Ovary (tissue), 9 donors: ENCODE measurements around the gene EIF5AL1. TPM values are rescaled to one million over a fixed set of nuclear protein-coding genes. Genes with fewer than 3 reads are reported as not detected.
"Not testable (repeated sequence)": the region's sequence is repeated elsewhere in the genome, so short reads cannot be mapped to it uniquely, and the experiment has no call there.

ENCODE experiments used
- DNase-seq, 5 donors: peaks; one replicate each; pipeline ENCODE4 v3.0.0-alpha.2; 2019 to 2020
- H3K27ac ChIP-seq, 2 donors: fragments of 200-600 bp; one replicate each; pipeline versions ENCODE4 v1.5.1 to v1.8.0; 2019 to 2022
- H3K27me3 ChIP-seq: fragments of 200-600 bp; one replicate; pipeline ENCODE4 v1.8.0; 2022
- H3K36me3 ChIP-seq: fragments of 200-600 bp; sonication (generic); one replicate; pipeline ENCODE4 v1.5.1; 2019
- H3K4me1 ChIP-seq: one replicate; pipeline ENCODE4 v1.8.1; 2013; ENCODE audit warnings: mild to moderate bottlenecking, moderate library complexity; ENCODE audit not compliant: insufficient read depth
- H3K4me3 ChIP-seq: fragments of 200-600 bp; sonication (generic); one replicate; pipeline ENCODE4 v1.5.1; 2017
- H3K9me3 ChIP-seq, 2 donors: fragments of 200-600 bp in 1 of 2; sonication (generic) in 1 of 2; one replicate each; pipeline versions ENCODE4 v1.5.1 to v1.8.1; 2013 to 2019; ENCODE audit warnings: mild to moderate bottlenecking in 1 of 2, moderate library complexity in 1 of 2
- EP300 ChIP-seq: sonication (generic); formaldehyde crosslinking; IDR thresholded peaks from one replicate; pipeline ENCODE4 v1.6.1; 2017; ENCODE audit warnings: antibody characterized with exemption
- POLR2A ChIP-seq: fragments of 450-650 bp; IDR thresholded peaks from one replicate; pipeline ENCODE4 v1.6.1; 2017; ENCODE audit warnings: antibody characterized with exemption, mild to moderate bottlenecking, moderate library complexity
- WGBS, 3 donors: extraction: QIAGEN DNeasy Blood & Tissue Kit in 1 of 3; methylation state at CpG; one replicate each; pipeline versions ENCODE4 v1.1.5 to v1.1.7; 2013 to 2017; 5-methylcytosine and 5-hydroxymethylcytosine counted together
- intact Hi-C, 4 donors: fragments of 100-400 bp; cut with DNase I; formaldehyde crosslinking; loops; one replicate each; pipeline versions ENCODE4 v1.11.0 to v1.15.1; 2022 to 2023
- polyA plus RNA-seq, 2 donors: library from polyadenylated mRNA; stranded (reverse); fragments of 200-250 nt in 1 of 2; fragments of 350-450 nt in 1 of 2; fragmentation: Illumina TruSeq in 1 of 2; extraction: RNeasy Lipid Tissue Mini Kit (QIAGEN cat#74804) in 1 of 2; gene quantifications; one replicate each; pipeline ENCODE4 v1.2.3, GENCODE V29; 2013 to 2014
- total RNA-seq, 7 donors: library from RNA; depleted of rRNA in 2 of 7; stranded (reverse); fragments of >200 nt in 2 of 7; fragmentation: NEBNext Ultra II Directional in 3 of 7; extraction: Animal tissue kit (Norgen Biotek cat#: 25700) in 3 of 7; gene quantifications; one replicate each; pipeline versions ENCODE4 v1.1.0 to v1.2.4, GENCODE V29; 2016 to 2023
- TF ChIP-seq, protein P1 (sequence below), 3 donors: fragments of 450-650 bp in 2 of 3; fragments of 200-600 bp in 1 of 3; IDR thresholded peaks; one replicate each; pipeline versions ENCODE4 v1.5.1 to v1.8.0; 2016 to 2022; ENCODE audit warnings: antibody characterized with exemption in 3 of 3, mild to moderate bottlenecking in 1 of 3
- donor health status: DM: no; HTN: no; CAD: no; lungs with moderate emphysema.
- donor health status: DM: no; HTN: no; CAD: no.
- donor health status: Bipolar disorder and iron deficiency.
- donor health status: DM: yes; HTN: yes; CAD: no.
- donor health status: DM: no; HTN: no; CAD: no.
- donor health status: DM: yes; HTN: yes; CAD: no.

EIF5AL1 gene
- total and polyA plus RNA-seq, 9 donors: 0.10 to 0.72 (median 0.23) TPM; not detected in 1

DNA sequence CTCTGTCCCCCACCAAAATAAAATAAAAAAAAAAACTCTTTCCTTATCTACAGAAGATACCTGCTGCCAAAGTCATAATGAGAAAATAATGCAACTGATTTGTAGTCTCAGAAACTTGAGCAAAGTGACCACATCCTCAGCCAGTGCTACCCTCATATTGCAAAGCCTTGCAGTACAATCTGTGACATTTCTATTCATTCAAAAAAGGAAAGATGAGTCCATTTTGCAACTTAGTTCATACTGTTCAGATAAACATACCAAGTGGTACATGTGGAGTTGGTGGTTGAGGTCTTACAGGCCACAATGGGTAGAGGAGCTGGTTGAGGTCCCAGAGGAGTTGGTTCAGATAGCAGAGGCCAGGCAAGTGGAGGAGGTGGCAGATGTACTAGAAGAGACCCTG is 6.5 kb upstream of the EIF5AL1 start:
- Histone ChIP-seq H3K4me1 (no peaks in the 10 kb centered on the region), H3K9me3 (no peaks in the 10 kb centered on the region), H3K27ac (no peak overlapping the region), H3K36me3 (no peaks in the 10 kb centered on the region), H3K27me3 (no peaks in the 10 kb centered on the region), H3K4me3 (no peak overlapping the region)
- intact Hi-C loops: no loop called here
- TF ChIP-seq, protein P1, sequence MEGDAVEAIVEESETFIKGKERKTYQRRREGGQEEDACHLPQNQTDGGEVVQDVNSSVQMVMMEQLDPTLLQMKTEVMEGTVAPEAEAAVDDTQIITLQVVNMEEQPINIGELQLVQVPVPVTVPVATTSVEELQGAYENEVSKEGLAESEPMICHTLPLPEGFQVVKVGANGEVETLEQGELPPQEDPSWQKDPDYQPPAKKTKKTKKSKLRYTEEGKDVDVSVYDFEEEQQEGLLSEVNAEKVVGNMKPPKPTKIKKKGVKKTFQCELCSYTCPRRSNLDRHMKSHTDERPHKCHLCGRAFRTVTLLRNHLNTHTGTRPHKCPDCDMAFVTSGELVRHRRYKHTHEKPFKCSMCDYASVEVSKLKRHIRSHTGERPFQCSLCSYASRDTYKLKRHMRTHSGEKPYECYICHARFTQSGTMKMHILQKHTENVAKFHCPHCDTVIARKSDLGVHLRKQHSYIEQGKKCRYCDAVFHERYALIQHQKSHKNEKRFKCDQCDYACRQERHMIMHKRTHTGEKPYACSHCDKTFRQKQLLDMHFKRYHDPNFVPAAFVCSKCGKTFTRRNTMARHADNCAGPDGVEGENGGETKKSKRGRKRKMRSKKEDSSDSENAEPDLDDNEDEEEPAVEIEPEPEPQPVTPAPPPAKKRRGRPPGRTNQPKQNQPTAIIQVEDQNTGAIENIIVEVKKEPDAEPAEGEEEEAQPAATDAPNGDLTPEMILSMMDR (IDR thresholded peaks at IDR 0.05): no peak
- no peak for TF ChIP-seq POLR2A
- TF ChIP-seq EP300: no peak
- DNase-seq: no peak

DNA sequence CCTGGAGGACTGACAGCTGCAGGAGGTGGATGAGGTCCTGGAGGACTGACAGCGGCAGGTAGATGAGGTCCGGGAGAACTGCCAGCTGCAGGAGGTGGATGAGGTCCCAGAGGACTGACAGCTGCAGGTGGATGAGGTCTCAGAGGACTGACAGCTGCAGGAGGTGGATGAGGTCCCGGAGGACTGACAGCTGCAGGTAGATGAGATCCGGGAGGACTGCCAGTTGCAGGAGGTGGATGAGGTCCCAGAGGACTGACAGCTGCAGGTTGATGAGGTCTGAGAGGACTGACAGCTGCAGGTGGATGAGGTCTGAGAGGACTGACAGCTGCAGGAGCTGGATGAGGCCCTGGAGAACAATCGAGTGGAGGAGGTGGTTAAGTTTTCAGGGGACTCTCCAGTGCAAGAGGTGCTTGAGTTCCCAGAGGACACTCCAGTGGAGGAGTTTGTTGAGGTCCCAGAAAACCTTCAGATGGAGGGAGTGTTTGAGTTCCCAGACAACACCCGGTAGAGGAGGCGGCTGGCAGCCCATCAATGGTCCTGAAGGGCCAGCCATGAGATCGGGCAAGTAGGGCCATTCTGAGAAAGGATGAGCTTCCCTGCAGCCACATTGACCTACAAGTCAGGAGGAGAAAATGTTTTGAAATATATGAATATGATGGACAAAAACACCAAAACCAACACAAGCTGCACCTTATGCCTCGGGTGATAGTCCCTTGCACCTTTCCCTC is 4.7 kb upstream of the EIF5AL1 start:
- Histone ChIP-seq H3K27me3 (no peaks in the 10 kb centered on the region), H3K36me3 (no peaks in the 10 kb centered on the region), H3K27ac (no peak overlapping the region), H3K4me1 (no peaks in the 10 kb centered on the region), H3K9me3 (no peaks in the 10 kb centered on the region), H3K4me3 (no peak overlapping the region)
- TF ChIP-seq EP300: no peak
- no peak for TF ChIP-seq POLR2A
- TF ChIP-seq, protein P1 (IDR thresholded peaks at IDR 0.05): no peak
- intact Hi-C loops: no loop called here
- 76 to 81% (median 78%) methylated on average over 9 of the region's 9 CpGs for WGBS, 3 donors
- no peak for DNase-seq

DNA sequence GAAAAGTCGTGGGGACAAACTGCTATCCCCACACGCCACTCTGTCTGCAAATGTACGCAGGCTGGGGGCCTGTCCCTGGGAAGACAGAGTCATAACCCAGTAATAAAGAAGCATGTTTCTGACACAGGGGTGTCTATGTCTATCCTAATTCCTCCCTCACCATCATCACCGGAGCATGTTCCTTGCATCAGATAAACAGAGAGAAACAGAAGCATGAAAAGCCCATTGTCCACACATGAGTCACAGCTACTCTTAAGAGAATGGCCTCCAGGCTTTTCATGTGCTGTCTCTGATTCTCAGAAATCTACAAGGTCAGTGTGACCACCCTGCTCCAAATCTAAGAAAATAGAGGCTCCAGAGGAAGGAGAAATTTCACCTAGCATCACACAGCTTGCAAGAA is 4.1 kb upstream of the EIF5AL1 start:
- H3K9me3 ChIP-seq, H3K4me3 ChIP-seq, H3K27me3 ChIP-seq, H3K27ac ChIP-seq, H3K36me3 ChIP-seq, H3K4me1 ChIP-seq, intact Hi-C loops, DNase-seq: not testable (repeated sequence)
- 66 to 94% (median 84%) methylated on average over 3 to 4 of the region's 4 CpGs for WGBS, 3 donors

- WGBS, 3 donors: 98 to 100% (median 98%) methylated on average over 2 of the region's 3 CpGs
- H3K9me3 ChIP-seq, H3K27ac ChIP-seq, intact Hi-C loops, H3K4me1 ChIP-seq, H3K4me3 ChIP-seq, H3K36me3 ChIP-seq, H3K27me3 ChIP-seq, DNase-seq: not testable (repeated sequence)
Measured at GRCh38 chr10:79509306-79509933, 2.9 kb upstream of the EIF5AL1 start.

DNA sequence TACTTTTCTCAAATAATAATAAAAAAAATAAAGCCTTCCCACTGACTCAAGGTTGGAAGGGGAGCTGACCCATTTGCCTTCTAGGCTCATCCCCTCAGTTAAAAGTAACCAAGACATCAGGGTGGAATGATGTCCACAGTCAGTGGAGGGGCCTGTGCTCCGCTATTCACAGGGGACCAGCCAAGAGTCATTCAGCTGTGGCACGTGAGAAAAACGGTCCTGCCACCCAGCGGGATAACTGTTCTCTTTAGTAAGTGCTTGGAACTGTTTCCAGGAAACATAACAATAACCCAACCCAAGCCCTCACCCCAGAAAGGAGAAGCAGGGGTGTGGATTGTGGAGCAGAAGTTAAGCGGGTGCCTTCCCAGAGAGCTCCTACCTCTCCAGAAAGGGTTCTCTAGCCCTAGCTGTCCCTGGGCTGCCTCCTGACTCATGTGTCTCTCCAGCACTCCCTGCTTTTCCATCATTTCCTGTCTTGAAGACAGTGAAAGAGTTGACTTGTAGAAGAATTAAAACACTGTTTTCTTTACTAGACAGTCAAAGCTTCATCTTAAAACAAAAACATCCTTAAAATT is 2.3 kb upstream of the EIF5AL1 start:
- H3K4me1 ChIP-seq, DNase-seq, H3K27me3 ChIP-seq, intact Hi-C loops, H3K27ac ChIP-seq, H3K9me3 ChIP-seq, H3K4me3 ChIP-seq, H3K36me3 ChIP-seq: not testable (repeated sequence)
- 64 to 82% (median 70%) methylated on average over 2 to 4 of the region's 5 CpGs for WGBS, 3 donors

DNA sequence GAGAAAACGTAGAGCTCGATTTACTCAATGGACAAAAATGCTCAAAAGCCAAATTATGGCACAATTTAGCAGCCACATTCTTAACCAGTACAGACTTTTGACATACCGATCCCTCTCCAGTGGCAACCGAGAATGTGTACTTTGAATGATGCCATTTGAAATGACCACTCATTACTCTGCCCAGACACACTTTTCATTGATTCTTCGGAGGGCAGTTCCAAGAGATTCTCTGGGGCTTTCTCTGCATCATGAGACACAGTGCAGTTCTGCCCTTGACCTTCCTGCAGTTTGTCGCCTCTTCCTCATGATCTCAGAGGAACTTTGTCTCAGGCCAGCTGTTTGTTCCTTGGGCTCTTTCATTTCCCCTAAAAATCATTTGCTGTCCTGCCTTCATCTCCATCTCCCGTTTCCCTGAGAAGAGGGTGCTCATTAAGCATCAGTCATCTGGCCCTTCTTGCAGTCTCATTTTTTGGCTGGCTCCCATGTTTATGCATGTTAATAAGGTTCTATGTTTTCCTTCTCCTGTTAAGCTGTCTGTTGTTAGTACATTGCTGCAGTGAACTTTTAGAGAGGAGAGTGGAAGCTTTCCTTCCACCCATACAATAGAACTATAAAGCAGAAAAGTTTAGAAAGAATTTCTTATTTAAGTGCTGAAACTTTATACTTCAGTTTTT is 4.3 kb downstream of the EIF5AL1 start:
- DNase-seq, H3K27ac ChIP-seq, H3K27me3 ChIP-seq, H3K4me1 ChIP-seq, H3K36me3 ChIP-seq, H3K4me3 ChIP-seq, intact Hi-C loops, H3K9me3 ChIP-seq: not testable (repeated sequence)
- 43 to 51% (median 44%) methylated on average over 6 to 7 of the region's 7 CpGs for WGBS, 3 donors

DNA sequence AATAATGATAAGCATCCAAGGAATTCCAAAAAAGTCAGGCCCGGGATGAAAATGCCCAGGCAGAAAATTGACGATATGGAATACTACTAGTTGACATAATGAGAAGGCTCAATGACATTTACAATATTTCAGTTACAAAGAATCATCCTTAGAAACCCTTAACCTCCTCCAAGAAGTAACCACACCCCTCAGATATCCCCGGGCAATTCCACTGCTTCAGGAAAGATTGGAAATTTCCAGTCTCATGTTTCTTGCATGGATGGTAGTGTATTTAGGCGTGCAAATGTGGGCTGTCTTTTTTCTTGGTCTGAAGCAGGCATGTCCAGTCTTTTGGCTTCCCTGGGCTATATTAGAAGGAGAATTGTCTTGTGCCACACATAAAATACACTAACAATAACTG is 5.2 kb downstream of the EIF5AL1 start:
- intact Hi-C loops, H3K4me1 ChIP-seq, H3K9me3 ChIP-seq, DNase-seq, H3K4me3 ChIP-seq, H3K36me3 ChIP-seq, H3K27me3 ChIP-seq, H3K27ac ChIP-seq: not testable (repeated sequence)
- 28 to 82% (median 50%) methylated on average over 1 to 3 of the region's 4 CpGs for WGBS, 3 donors

DNA sequence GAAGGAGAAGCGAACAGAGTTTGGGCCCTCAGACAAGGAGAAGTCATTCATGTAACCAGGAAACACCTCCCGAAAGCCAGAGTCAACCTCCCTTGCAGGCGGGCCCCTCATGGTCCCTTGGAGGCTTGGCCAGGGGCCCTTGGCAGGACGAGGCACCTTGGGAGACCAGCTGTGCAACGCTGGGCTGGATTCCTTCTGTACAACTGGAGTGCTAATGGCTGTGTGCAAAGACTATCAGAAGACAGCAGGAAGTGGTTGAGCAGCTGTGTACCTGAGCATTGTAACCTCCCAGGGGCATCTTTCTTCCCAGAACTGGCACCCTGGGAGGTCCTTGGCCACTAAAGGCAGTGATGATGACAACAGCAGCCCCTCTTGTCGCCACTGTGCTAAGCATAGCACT is 9.4 kb downstream of the EIF5AL1 start:
- WGBS, 3 donors: 66 to 81% (median 75%) methylated on average over 5 to 6 of the region's 6 CpGs
- not testable (repeated sequence) for H3K4me1 ChIP-seq, H3K27ac ChIP-seq, DNase-seq, H3K36me3 ChIP-seq, H3K9me3 ChIP-seq, H3K27me3 ChIP-seq, H3K4me3 ChIP-seq
- intact Hi-C loops: loop anchor here in 1 of 4 donors (5.0 kb wide), 1 partner anchor 1151 kb away; no protein-coding TSS in a partner anchor

- not testable (repeated sequence) for H3K27me3 ChIP-seq, H3K9me3 ChIP-seq, H3K27ac ChIP-seq, H3K4me1 ChIP-seq, H3K4me3 ChIP-seq, H3K36me3 ChIP-seq, DNase-seq
- intact Hi-C loops: loop anchor here in 1 of 4 donors (5.0 kb wide), 1 partner anchor 1150 kb away; no protein-coding TSS in a partner anchor
- WGBS, 3 donors: 85 to 98% (median 88%) methylated on average over 3 of the region's 4 CpGs
Measured at GRCh38 chr10:79522464-79522863, 10.1 kb downstream of the EIF5AL1 start.
